IPS DF 4.7 (cell line): Measurements from ENCODE around the gene LAMA5.

Experiments
- DNase-seq: peaks from one replicate; pipeline ENCODE4 v3.0.0-alpha.2; 2013; ENCODE audit warnings: low spot score; ENCODE audit errors: extremely low read depth

Gene LAMA5

DNA sequence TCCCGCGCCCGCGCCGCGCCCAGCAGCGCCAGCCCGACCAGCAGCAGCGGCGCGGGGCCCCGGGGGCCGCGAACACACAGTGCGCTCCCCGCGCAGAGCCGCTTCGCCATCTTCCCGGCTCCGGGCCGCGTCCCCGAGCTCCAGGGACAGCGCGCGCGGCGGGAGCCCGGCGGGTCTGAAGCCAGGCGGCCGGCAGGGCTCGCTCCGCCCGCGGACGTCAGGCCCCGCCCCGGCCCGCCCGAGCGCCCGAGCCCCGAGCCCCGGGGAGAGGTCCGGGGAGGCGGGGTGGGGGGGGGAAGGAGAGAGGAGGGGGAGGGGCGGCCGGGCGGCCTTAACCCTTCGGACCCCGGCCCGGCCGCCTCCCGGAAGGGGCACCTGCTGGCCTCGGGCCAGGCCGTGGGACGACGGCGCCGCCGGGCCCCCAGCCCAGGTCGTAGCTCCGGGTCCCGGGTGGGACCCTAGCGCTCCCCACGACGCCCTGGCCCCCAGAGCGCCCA is at the start of gene LAMA5:
LAMA5 (minus strand) TSS at position 177 of the 497 bp plus-strand sequence; CDS start at position 110, 67 bp downstream.
- no peak for DNase-seq

- no peak for DNase-seq
Observed at GRCh38 chr20:62415354-62416111, 48.4 kb upstream of the LAMA5 start.

DNA sequence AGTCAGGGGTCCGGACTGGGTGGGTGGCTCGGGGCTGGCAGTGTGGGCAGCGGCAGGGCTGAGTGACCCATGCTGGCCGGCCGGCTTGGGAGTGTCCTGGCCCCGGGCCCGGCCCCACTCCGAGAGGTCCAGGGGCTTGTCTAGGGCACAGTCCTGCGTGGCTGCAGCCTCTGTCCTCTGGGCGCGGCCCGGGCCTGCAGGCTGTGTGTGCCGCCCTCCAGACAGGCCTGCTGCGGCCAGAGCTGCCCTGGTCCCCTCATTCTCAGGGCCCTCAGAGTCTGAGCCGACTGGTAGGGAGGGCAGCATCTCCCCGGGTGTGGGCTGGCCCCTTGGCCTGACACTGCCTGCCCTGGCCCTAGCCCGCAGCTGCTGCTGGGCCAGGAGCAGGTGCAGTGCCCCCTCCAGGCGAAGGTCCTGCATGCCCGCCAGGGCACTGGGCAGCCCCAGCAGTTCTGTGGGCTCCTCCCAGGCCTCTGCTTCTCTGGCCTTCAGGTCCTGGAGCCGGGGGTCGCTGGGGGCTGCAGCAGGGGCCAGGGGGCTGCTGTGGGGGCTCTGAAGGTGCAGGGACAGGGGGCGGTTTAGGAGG is 46.9 kb upstream of the LAMA5 start:
- no peak for DNase-seq

GRCh38 chr20:62413025-62413570 is 46.0 kb upstream of the LAMA5 start:
- no peak for DNase-seq

DNA sequence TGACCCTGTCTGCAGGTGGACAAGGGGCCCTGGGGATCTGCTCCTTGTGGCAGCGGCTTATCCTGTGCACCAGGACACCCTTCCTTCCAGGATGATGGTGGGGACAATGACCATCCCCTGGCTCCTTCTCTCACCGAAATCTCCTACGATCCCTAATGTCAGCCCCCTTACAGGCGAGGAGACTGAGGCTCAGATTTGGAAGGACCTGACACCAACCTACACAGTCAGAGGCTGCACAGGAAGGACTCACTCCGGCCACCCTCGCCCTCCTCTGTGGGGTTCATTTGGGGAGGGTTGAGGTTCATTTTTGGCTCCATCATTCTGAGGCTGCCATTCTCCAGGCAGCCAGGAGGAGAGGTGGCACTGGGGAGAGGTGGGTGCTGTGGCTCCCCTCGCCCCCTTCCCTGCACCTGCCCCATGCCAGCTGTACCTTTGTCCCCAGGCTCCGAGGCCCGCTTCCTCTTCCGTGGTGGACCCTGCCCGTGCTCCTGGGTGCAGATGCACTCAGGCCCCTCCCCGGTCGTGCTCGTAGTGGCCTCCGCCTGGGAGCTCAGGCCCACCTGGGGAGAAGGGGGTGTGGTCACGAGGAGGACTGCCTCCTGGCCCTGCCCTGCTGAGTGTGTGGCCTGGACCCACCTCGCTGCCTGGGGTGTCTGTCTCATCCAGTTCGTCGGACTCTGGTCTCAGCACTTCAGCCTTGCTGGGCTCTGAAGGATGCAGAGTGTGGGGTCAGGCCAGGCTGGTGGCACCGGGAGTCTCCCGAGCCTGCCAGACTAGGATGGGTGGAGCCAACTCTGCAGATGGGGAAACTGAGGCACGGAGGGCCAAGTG is 45.3 kb upstream of the LAMA5 start:
- DNase-seq, result no peak

- DNase-seq, result no peak
Observed at GRCh38 chr20:62411479-62412193, 44.5 kb upstream of the LAMA5 start.

DNA sequence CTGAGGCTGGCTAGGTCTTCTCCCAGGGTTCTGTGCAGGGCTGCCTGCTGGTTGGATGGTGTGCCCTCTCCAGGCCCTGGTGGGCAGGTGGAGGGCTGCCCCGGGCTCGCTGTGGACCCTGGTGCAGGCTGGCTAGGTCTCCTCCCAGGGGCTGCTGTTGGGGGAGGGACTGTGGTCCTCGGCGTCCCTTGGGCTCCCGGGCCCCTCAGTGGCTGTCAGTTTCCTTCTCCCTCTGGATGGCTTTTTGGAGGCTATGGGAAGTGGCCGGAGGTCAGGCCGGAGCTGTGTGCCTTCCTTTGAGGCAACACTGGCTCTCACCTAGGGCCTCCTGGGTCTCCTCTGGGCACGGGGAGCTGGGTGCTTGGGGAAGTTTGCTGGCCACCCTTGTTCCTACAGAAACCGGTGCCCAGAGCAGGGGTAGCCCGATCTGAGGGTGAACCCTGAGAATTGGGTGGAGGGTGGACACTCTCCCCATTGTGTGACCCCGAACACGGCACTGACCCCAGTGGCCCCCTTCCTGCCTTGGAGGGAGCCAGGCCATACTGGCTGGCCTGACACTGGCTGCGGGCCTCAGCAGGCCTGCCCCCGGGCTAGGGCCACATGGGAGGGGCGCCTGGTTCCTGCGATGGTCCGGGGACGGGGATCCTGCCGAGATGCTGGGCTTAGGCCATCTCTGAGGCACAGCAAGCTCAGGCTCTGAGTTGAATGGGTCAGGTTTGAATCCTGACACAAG is 43.8 kb upstream of the LAMA5 start:
- no peak for DNase-seq

DNA sequence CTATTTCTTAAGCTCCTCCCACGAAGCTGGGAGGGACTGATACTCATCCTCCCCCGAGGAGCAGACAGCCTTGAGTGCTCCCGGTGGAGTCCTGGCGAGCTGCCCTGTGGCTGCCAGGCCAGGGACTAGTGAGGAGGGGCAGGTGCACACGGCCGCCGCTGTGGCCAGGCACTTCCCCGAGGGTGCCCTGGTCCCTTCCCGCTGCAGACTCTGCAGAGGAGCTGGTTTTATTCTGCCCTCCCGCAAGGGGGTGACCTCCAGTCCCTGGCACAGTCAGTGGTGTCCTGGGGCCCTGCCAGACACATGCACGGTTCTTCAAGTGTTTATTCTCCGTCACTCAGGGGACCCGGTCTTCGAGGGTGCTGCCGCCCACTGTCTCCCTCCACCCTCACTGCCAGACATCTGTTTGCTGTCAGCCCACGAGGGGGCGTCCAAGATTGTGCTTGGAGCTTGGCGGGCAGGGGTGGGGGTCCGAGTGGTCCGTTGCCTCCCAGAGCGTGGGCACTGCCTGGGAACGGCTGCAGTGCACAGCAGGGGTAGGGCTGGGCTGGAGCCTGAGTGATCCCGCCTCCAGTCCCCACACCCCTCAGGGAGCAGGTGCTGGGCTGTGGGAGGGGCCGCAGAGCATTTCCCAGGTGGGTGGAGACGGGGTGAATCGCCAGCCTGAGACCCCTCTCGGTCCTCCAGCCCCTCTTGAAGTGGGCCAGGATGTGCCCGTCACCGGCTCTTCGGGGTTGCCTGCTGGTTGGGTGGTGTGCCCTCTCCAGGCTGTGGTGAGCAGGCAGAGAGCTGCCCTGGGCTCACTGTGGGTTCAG is 43.0 kb upstream of the LAMA5 start:
- DNase-seq, result no peak

DNA sequence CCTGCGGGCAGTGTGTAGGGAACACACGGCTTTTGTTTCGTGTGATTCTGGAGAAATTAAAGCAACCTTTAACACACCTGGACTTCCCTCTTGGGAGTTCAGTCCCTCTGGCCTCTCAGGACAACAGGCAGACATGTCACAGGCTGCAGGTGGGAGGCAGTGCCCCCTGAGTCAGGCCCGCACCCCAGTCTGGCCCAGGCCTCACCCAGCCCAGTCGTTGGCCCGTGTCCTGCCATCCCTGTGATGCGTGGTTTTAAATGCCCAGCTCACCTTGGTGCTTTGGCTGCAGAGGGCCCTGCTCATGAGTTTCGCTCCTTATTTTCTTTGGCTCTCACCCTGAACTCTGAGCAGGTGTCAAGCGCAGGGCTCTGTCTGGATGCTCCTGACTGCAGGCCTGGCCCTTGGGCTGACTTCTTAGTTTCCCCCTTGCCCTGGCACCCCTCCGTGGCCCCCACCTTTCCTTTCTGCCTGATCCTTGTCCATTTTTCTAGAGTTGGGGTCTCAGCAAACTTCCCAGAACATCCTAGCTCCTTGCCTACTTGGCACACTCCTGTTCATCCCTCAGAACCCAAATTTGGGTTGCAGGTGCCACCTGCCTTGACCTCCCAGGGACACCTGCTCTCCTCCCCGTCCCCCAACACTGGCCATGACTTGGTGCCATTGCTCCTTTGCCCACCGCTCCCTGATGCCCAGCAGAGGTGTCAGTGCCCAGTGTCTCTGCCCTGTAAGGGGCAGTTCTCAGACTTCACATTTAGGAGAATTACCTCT is 42.2 kb upstream of the LAMA5 start:
- DNase-seq, result no peak

- no peak for DNase-seq
Observed at GRCh38 chr20:62408640-62409039, 41.5 kb upstream of the LAMA5 start.

GRCh38 chr20:62408055-62408454 is 40.9 kb upstream of the LAMA5 start:
- no peak for DNase-seq

DNA sequence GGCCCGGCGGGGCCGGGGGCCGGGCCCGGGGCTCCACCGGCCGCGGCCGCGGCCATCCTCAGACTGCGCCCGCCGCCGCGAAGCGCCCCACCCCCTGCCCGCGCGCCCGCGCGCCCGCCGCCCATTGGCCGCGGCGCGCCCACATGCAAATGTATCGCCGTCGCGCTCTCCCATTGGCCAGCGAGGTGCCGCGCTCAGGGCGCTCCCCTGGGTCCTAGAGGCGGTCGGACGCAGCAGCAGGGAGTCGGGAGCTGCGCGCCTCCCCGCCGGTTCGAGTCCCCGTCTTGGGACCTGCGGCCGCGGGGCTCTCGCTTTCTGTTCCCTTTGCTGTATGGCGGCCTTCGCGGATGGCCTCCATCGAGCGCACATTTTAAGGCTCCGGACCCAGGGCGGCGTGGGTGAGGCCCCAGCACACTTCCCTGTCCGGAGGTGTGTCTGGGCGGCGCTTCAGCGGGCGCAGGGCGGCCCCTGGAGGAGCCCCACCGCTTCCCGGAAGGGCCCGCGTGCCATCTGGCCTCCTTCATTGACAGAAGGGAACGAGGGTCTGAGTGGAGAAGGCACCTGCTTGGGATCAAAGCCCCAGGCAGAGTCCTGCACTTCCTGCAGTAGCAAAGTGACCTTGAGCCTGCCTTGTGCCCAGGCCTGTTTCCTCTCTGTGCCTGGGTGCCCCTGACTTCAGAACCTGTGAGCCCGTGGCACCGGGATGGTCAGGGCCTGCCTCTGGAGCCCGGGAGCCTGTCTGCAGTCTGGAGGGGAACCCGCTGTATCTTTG is 40.3 kb upstream of the LAMA5 start, which contains the start of gene CABLES2:
CABLES2 (minus strand) TSS at position 65 of the 772 bp plus-strand sequence; CDS start at position 56, 9 bp downstream.
- DNase-seq, result no peak

DNA sequence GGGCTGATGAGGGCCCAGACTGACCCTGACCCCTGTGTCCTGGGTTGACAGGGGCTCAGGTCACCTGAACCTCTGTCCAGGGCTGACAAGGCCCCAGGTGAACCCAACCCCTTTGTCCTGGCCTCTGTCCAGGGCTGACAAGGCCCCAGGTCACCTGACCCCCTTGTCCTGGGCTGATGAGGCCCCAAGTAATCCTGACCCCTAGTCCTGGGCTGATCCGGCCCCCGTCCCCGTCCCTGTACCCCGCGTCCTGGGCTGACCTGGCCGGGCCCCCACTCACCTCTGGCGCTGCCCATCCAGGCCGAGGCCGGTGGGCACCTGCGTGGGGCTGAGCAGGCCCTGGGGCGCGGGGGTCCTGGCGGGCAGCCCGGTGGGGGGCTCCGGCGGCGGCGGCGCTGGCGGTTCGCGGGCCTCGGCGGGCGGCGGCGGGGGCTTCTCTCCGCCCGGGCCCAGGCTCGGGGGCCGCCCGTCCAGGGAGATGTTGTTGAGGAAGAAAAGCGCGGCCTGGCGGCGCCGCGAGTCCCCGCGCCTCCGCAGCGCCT is 39.6 kb upstream of the LAMA5 start:
- no peak for DNase-seq

GRCh38 chr20:62405981-62406513 is 38.9 kb upstream of the LAMA5 start:
- no peak for DNase-seq

DNA sequence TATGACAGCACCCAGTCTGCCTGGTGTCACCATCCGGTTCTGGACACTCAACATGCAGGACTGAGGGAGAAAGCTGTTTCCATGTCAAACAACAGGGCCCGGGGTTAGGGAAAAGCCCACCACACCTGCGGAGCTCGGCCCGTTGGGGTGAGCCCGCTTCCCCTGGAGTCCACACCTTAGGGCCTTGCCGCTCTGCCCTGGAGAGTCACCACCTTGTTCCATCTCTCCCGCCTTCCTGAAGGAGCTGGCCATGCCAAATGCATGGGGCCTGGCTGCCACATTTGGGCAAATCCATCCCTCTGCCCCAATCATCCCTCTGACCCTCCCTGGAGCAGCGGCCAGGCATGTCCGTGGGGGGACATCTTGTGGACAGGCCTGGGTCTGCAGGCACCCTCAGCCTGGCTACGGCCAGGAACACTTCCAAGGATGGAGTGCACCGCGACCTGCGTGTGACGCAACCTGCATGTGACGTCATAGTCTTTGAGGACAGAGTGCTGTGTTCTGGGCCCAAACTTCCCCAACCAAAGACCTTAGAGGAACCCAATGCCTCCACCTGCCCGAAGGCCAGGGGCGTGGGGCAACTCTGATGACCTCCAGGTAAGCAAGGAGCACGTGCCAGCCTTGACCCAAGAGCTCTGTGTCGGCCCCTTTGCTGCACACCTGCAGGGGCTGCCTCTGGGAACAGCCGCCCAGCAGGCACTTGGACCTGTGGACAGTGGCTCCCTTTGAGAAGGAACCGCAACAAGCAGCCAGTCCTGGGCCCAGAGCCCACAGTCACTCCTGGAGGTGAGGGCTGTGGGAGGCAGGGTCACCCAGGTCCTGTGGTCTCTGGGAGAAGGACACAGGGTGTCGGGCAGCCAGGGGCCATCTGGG is 38.2 kb upstream of the LAMA5 start:
- DNase-seq, result no peak

- DNase-seq, result no peak
Observed at GRCh38 chr20:62404761-62405107, 37.6 kb upstream of the LAMA5 start.
